Heart left ventricle (tissue), 13 donors: ENCODE measurements around the gene DOCK2.

Source experiments
- CTCF ChIP-seq, 12 donors: fragments of 200-600 bp; sonication (generic) in 4 of 12; IDR thresholded peaks; one replicate each; pipeline versions ENCODE4 v1.5.0 to v1.8.0; 2018 to 2022; ENCODE audit warnings: antibody characterized with exemption in 12 of 12, mild to moderate bottlenecking in 5 of 12
- POLR2A ChIP-seq, 2 donors: fragments of 450-650 bp; IDR thresholded peaks; one replicate each; pipeline ENCODE4 v1.6.1; 2017; ENCODE audit warnings: antibody characterized with exemption in 2 of 2, mild to moderate bottlenecking in 2 of 2, moderate library complexity in 2 of 2
- donor health status: ischemic (EF 13 %, LVEDD 7.1; RV severe dilation, severe dysfunction).
- donor health status: DM: no; HTN: yes; CAD: no.
- donor health status: DM: no; HTN: no; CAD: no.
- donor health status: ischemic (EF 25% LVEDD 6.9; RV normal size, moderate dysfunction).
- donor health status: ischemic (EF 25% LVEDD 5.7; RV mildly dilated, moderate dysfunction).
- donor health status: ischemic (EF 35%, LVEDD 5.7; RV mildly dilated, moderate dysfunction).
- donor health status: nonischemic (EF 11% LVEDD 7.7; RV severe dilation, severe dysfunction).
- donor health status: DM: yes; HTN: yes; CAD: no.
- donor health status: PGD.
- donor health status: ischemic (EF 29% LVEDD 5.4; RV normal size, mild dysfunction).
- donor health status: nonischemic (EF 23%, LVEDD 6.1; RV moderate dilation, normal function).

DNA sequence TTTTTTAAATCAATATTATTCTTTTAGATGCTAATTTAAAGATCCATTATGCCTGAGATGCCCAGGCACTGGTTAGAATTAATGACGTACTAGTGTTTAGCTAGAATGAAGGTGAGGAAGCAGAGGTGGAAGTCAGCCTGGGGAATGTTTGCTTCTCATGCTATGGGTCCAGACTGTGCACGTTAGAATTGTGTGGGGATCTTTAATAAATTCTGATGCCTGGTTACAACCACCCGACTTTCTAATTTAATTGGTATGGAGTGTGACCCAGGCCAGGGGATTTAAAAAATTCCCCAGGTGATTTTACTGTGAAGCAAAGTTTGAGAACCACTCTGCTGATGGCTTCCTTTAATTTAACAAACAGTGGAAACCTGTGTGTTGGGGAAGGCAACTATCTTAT is 111.1 kb downstream of the DOCK2 start:
- TF ChIP-seq CTCF (IDR thresholded peaks at IDR 0.05) (no peak), POLR2A (IDR thresholded peaks at IDR 0.05) (no peak)
